Measurements from ENCODE around the gene ARMH3.
A peak's percentile ranks its signal among the peaks of the same experiment; 100 is the strongest.
"Not testable (repeated sequence)": the region's sequence is repeated elsewhere in the genome, so short reads cannot be mapped to it uniquely, and the experiment has no call there.

Gene ARMH3

DNA sequence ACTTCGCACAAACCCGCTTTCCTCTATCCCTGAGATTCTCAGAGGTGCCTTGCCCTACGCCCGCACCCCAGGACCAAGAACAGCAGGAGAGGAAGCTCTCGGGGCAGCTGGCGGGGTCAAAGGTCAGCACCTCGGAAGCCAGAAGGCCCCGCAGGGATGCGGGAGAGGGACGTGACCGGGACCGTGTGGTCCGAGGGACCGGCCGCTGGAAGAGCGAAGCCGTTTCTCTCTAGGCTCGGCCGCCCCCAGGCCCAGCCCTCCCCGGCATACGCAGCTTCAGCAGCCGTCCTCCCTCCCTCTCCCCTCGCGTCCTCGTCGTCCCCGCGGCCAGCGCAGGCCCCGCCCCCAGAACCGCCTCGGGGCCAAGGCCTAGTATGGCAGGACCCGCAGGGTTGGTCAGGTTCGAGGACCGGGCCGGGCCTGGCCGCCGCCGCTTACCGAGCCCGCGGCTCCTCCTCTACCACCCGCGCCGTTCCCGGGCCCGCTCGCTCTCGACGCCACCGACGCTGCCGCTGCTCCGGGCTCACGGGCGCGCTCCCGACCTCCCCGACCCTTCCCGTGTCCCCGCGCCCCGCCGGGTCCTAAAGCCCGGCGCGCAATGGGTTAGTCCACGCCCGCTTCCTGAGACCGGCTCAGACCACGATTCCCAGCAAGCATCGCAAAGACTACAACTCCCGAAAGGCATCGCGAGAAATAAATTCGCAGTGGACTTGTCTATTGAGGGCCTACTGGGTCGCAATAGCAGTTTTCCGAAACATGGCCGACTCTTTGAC is at the start of gene ARMH3:
Gene ARMH3 (minus strand): TSS at position 527 of the 773 bp plus-strand sequence. CDS start 16,059 bp downstream, outside the sequence.
- peak; percentile 96 for DNase-seq

- DNase-seq, result no peak
These were observed 46.4 kb upstream of the ARMH3 start for GRCh38 chr10:102102421-102102820.

GRCh38 chr10:102101152-102101551 is 45.2 kb upstream of the ARMH3 start:
- DNase-seq, result no peak

- DNase-seq, result no peak
These were observed 40.5 kb upstream of the ARMH3 start for GRCh38 chr10:102096449-102096848.

DNA sequence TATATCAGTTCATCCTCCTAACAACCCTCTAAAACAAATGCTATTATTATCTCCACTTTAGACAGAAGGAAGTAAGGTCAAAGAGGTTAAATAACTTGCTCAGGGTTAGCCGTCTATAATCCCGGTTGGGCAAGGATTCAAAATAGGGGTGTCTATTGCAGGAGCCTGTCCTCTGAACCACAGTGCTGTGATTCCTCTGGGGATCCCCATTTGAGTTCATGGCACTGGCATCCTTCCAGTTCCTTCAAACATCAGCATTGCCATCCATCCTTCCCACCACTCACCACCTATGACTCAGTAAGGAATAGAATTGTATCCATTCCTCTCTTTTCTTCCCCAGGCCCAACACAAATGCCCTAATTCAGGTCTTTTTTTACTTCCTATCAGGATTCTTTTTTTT is 34.8 kb upstream of the ARMH3 start:
- no peak for DNase-seq

DNA sequence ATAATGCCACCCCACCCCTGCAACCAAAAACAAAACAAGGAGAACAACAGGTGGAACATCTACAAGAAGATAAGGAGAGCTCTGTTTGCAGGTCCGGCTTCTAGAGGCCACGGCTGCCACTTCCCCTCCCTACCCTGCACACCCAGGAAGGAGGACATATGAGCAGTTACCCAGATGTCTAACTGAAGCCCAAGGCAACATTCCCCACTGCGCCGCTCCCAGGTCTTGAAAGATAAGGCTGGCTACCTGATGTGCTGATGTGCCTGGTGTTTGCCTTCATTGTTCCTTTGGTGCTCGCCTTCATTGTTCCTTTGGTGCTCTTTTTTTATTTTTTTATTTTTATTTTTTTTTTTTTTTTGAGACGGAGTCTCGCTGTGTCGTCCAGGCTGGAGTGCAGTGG is 30.2 kb upstream of the ARMH3 start:
- no peak for DNase-seq

DNA sequence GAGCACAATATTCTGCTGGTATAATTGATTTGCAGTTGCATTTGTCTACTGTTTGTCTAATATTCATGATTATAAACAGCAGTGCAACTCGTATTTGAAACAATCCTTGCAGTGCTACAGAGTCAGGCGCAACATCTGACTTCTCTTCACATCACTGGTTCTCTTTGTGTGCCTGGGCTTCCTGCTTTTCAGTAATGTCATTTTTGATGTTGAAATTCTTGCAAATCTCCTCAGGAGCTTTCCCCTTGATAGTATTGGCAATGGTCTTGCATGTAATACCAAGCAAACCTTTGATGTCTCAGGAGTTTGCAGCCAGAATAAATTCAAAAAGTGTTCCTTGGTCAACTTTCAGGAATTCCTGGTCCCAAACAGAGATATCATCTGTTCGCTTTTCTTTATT is 29.4 kb upstream of the ARMH3 start:
- no peak for DNase-seq

DNA sequence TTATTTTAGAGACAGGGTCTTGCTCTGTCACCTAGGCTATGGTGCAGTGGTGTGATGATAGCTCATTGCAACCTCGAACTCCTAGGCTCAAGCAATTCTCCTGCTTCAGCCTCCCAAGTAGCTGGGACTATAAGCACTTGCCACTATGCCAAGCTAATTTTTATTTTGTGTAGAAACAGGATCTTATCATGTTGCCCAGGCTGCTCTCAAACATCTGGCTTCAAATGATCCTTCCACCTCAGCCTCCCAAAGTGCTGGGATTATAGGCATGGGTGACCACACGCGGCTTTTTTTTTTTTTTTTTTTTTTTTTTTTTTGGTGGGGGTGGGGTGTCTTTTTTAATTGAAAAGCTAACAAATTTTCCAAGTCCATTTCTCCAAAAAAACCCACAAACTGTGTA is 27.6 kb upstream of the ARMH3 start:
- no peak for DNase-seq

DNA sequence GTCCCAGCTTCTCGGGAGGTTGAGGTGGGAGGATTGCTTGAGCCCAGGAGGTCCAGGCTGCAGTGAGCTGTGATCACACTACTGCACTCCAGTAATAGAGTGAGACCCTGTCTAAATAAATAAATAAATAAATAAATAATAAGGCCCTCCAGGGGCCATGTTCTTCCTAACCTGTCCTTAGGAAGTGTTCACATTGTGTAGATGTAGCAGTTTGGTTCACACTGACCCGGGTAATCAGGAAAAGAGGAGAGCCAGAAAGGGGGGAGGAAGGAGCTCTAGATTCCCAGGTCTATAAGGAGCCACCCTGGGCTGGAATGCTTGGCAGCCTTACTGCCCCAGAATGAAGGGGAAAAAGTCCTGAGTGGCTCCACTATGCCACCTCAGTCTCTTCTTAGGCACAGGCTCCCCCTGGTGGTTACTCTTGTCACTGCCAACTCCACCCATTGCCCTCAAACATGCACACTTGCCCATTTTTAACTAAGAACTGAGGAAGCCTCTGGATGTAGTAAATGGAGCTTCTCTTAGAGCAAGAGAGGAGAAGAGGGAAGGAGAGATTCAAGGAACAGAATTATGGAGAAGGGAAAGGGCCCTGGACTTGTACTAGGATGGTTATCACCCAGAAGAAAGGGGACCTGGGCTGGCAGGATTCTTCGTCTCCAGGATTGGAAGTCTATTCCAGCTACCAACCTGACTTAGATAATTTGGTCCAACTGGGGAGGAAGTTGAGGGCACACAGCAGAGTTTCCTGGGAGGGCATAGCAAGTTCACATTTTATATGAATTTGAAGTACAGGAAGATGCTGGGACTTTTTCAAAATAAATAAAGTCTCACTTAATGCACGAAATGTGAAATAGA is 16.9 kb upstream of the ARMH3 start:
- peak; percentile 82 for DNase-seq

DNA sequence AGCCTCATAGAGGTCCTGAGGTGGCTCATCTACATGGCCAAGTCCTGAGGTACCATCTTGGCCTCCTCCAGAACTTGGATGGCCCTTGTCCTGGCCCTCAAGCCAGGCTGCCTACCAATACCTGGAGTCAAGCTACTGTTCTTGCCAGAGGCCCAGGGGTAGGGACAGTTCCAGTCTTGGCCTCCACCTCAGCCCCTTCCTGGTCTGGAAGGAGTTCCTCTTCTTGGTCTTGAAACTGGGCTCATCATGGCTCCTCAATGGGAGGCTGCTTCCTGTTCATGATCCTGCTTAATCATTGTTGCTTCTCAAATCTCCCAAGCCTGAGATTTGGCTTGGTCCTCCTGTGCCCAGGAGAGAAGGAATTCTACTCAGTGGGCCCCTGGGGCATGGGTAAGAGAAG is 13.1 kb upstream of the ARMH3 start:
- no peak for DNase-seq

GRCh38 chr10:102068216-102068615 is 12.2 kb upstream of the ARMH3 start:
- DNase-seq, result no peak

- no peak for DNase-seq
These were observed 11.3 kb upstream of the ARMH3 start for GRCh38 chr10:102067091-102067916.

DNA sequence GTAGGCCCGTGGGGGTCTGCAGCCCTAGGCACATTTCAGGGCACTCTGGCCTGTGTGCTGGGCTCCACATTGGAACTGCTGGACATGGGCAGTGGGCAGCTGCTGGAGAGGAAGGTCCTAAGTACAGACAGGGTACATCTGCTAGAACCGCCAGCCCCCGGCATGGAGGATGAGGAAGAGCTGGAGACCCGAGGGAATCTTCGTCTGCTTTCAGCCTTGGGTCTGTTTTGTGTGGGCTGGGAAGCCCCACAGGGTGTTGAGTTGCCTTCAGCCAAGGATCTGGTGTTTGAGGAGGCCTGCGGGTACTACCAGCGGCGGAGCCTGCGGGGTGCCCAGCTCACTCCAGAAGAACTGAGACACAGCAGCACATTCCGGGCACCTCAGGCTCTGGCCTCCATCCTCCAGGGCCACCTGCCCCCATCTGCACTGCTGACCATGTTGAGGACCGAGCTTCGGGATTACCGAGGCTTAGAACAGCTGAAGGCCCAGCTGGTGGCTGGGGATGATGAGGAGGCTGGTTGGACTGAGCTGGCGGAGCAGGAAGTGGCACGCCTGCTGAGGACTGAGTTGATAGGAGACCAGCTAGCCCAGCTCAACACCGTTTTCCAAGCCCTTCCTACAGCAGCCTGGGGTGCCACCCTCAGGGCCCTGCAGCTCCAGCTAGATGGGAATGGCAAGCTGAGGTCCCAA is 10.6 kb upstream of the ARMH3 start:
- DNase-seq, result no peak

DNA sequence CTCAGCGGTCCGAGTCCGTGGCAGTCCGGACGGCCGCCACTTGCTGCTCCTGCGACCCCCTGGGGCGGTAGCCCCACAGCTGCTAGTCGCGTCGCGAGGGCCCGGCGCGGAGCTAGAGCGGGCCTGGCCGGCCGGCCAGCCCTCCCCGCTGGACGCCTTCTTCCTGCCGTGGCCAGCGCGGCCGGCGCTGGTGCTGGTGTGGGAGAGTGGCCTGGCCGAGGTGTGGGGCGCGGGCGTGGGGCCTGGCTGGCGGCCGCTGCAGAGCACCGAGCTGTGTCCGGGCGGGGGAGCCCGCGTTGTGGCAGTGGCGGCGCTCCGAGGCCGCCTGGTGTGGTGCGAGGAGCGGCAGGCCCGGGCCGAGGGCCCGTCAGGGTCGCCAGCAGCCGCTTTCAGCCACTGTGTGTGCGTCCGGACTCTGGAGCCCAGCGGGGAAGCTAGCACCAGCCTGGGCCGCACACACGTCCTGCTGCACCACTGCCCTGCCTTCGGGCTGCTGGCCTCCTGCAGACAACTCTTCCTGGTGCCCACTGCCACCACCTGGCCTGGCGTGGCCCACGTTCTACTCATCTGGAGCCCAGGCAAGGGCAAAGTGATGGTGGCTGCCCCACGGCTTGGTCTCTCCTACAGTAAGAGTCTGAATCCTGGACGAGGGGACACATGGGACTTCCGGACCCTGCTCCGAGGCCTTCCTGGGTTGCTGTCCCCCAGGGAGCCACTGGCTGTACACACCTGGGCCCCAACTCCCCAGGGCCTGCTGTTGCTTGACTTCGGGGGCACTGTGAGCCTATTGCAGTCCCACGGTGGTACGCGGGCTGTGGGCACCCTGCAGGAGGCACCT is 9.8 kb upstream of the ARMH3 start:
- DNase-seq, result peak; percentile 14

- peak; percentile 94 for DNase-seq
These were observed 9.0 kb upstream of the ARMH3 start, which contains the start of gene HPS6 for GRCh38 chr10:102064868-102065560. HPS6 (plus strand) TSS chr10:102065349; CDS start chr10:102065475, 126 bp downstream.

DNA sequence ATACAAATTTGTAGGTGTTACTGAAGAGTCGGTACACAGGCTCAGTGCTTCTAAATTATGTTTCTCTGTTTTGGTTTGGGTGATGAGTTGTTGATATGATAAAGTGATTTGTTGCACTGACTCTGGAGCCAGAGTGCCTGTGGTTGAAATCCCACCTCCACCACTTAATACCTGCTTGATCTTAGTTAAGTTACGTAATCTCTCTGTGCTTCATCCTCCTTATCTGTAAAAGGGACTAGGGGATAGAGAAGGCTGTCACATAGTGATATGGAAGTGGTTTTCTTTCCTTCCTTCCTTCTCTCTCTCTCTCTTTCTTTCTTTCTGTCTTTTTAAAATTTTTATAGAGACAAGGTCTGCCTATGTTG is 8.5 kb upstream of the ARMH3 start:
- DNase-seq, result no peak

GRCh38 chr10:102059987-102060386 is 4.0 kb upstream of the ARMH3 start:
- no peak for DNase-seq

DNA sequence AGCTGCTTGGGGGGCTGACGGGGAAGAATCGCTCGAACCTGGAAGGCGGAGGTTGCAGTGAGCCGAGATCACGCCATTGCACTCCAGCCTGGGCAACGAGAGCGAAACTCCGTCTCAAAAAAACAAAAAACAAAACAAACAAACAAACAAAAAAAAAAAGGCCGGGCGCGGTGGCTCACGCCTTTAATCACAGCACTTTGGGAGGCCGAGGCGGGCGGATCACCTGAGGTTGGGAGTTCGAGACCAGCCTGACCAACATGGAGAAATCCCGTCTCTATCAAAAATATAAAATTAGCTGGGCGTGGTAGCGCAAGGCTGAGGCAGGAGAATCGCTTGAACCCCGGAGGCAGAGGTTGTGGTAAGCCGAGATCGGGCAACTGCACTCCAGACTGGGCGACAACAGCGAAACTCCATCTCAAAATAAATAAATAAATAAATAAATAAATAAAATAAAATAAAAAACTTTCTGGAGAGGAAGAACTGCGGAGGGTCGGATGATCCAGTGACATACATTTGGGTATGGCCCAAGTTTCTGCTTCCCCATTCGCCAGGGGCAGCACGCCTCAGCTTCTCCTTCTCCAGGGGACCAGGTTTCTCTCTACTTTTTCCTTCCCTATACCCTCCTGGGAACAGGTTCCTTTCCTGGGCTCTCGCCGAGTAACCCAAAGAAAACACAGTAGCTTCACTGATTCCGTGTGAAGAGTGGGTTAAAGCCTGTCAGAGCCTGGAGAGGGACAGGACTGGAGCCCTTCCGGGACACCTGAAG is 909 bp downstream of the ARMH3 start:
- DNase-seq, result not testable (repeated sequence)

DNA sequence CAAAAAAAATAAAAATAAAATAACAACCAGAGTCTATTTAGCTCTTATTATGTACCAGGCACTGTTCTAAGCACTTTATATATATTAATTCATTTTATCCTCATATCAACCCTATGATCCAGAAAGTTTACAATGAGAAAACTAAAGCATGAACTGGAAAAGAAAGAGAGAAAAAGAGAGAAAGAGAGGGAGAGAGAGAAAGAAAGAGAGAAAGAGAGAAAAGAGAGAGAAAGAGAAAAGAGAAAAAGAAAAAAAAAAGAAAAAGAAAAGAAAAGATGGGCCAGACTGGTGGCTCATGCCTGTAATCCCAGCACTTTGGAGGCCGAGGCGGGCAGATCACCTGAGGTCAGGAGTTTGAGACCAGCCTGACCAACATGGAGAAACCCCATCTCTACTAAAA is 9.9 kb downstream of the ARMH3 start:
- no peak for DNase-seq

DNA sequence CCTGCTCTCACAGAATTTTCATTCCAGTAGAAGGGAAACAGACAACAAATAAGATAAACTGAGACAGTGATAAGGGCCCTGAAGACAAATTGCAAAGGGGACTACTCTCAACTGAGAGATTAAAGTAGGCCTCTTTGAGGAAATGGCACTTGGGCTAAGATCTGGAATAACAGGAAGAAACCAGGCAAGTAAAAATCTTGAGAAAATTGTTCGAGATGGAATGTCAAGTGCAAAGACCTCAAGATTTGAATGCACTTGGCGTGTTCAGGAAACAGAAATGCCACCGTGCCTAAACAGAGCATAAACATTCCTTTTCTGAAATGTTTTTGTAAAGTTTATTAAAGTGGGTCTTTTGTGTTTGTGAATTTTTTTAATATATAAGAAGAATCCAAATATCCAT is 10.7 kb downstream of the ARMH3 start:
- no peak for DNase-seq
